HepG2 (cell line): ENCODE results near the gene EXOC7. TPM values are rescaled to one million over a fixed set of nuclear protein-coding genes. Genes with fewer than 3 reads are reported as not detected.

Source experiments
- ELF1 ChIP-seq: sonication (generic); formaldehyde crosslinking; IDR thresholded peaks from 2 replicates; pipeline ENCODE4 v1.4.0; 2020; ENCODE audit warnings: missing genetic modification reagents
- FOSL2 ChIP-seq: sonication (generic); formaldehyde crosslinking; IDR thresholded peaks from 2 replicates; pipeline ENCODE4 v1.4.0; 2020; ENCODE audit warnings: missing genetic modification reagents
- KMT2A ChIP-seq: sonication (generic); formaldehyde crosslinking; IDR thresholded peaks from 2 replicates; pipeline ENCODE4 v1.4.0; 2020; ENCODE audit warnings: missing genetic modification reagents
- MEIS2 ChIP-seq: sonication (generic); formaldehyde crosslinking; IDR thresholded peaks from 2 replicates; pipeline ENCODE4 v1.9.0; 2021; ENCODE audit warnings: mild to moderate bottlenecking, missing genetic modification reagents
- PAXIP1 ChIP-seq: sonication (generic); formaldehyde crosslinking; conservative IDR thresholded peaks from 2 replicates; pipeline ENCODE4 v1.4.0; 2020; ENCODE audit warnings: mild to moderate bottlenecking, missing genetic modification reagents, moderate library complexity
- PLRG1 ChIP-seq: fragments of 450-650 bp; conservative IDR thresholded peaks from 2 replicates; pipeline ENCODE4 v1.6.1; 2016
- RXRA ChIP-seq: sonication (generic); formaldehyde crosslinking; IDR thresholded peaks from 2 replicates; pipeline ENCODE4 v1.5.1; 2020; ENCODE audit warnings: missing genetic modification reagents
- SIX4 ChIP-seq: sonication (generic); formaldehyde crosslinking; IDR thresholded peaks from 2 replicates; pipeline ENCODE4 v1.4.0; 2020; ENCODE audit warnings: missing genetic modification reagents
- TARDBP ChIP-seq: sonication (generic); formaldehyde crosslinking; IDR thresholded peaks from 2 replicates; pipeline ENCODE4 v1.8.0; 2022; ENCODE audit warnings: mild to moderate bottlenecking, missing genetic modification reagents
- ZMYM4 ChIP-seq: sonication (generic); formaldehyde crosslinking; IDR thresholded peaks from 2 replicates; pipeline ENCODE4 v1.8.1; 2023; ENCODE audit warnings: mild to moderate bottlenecking, missing genetic modification reagents
- ZNF414 ChIP-seq: sonication (generic); formaldehyde crosslinking; IDR thresholded peaks from 2 replicates; pipeline ENCODE4 v1.5.0; 2020; ENCODE audit warnings: missing genetic modification reagents
- ZNF451 ChIP-seq: sonication (generic); formaldehyde crosslinking; IDR thresholded peaks from 2 replicates; pipeline ENCODE4 v1.5.0; 2020; ENCODE audit warnings: mild to moderate bottlenecking, missing genetic modification reagents
- ZNF543 ChIP-seq: sonication (generic); formaldehyde crosslinking; IDR thresholded peaks from 2 replicates; pipeline ENCODE4 v1.4.0; 2020; ENCODE audit warnings: mild to moderate bottlenecking, missing genetic modification reagents
- polyA plus RNA-seq, 8 experiments: library from polyadenylated mRNA; depleted of rRNA in 3 of 8; stranded (reverse) in 7 of 8; unstranded in 1 of 8; fragments of >200 nt; fragmentation: Illumina TruSeq in 4 of 8; extraction: Trizol in 4 of 8; gene quantifications; 2 replicates each; pipeline versions ENCODE4 v1.2.1 to v1.2.3, GENCODE V29; 2011 to 2016; ENCODE audit warnings: low read depth in 4 of 8, missing spikeins in 1 of 8, mixed read lengths in 1 of 8; ENCODE audit not compliant: insufficient read depth in 1 of 8
- total RNA-seq, 5 experiments: library from RNA; depleted of rRNA; stranded (reverse); fragments of >200 nt; fragmentation: Illumina TruSeq; extraction: Trizol; gene quantifications; 2 replicates each; pipeline ENCODE4 v1.2.3, GENCODE V29; 2016; ENCODE audit warnings: low read depth in 1 of 5
- TF ChIP-seq, protein P1 (sequence below): sonication (generic); formaldehyde crosslinking; IDR thresholded peaks from 2 replicates; pipeline ENCODE4 v1.5.0; 2020; ENCODE audit warnings: mild to moderate bottlenecking, missing genetic modification reagents, moderate library complexity
- TF ChIP-seq, protein P2 (sequence below): sonication (generic); formaldehyde crosslinking; IDR thresholded peaks from 2 replicates; pipeline ENCODE4 v1.8.0; 2022; ENCODE audit warnings: mild to moderate bottlenecking, missing genetic modification reagents; ENCODE audit not compliant: insufficient replicate concordance
- TF ChIP-seq, protein P3 (sequence below): sonication (generic); formaldehyde crosslinking; IDR thresholded peaks from 2 replicates; pipeline ENCODE4 v1.8.1; 2023; ENCODE audit warnings: mild to moderate bottlenecking, inconsistent platforms, moderate library complexity, missing genetic modification reagents, borderline replicate concordance
- TF ChIP-seq, protein P4 (sequence below): sonication (generic); formaldehyde crosslinking; IDR thresholded peaks from 2 replicates; pipeline ENCODE4 v1.9.0; 2021; ENCODE audit warnings: missing genetic modification reagents, borderline replicate concordance

Gene EXOC7
- total and polyA plus RNA-seq, 2 of the 13 experiments (the other 11 are each of a cell fraction or from before 2014, with no cell fraction given), result 86.9 to 116 TPM

- TF ChIP-seq, protein P1, sequence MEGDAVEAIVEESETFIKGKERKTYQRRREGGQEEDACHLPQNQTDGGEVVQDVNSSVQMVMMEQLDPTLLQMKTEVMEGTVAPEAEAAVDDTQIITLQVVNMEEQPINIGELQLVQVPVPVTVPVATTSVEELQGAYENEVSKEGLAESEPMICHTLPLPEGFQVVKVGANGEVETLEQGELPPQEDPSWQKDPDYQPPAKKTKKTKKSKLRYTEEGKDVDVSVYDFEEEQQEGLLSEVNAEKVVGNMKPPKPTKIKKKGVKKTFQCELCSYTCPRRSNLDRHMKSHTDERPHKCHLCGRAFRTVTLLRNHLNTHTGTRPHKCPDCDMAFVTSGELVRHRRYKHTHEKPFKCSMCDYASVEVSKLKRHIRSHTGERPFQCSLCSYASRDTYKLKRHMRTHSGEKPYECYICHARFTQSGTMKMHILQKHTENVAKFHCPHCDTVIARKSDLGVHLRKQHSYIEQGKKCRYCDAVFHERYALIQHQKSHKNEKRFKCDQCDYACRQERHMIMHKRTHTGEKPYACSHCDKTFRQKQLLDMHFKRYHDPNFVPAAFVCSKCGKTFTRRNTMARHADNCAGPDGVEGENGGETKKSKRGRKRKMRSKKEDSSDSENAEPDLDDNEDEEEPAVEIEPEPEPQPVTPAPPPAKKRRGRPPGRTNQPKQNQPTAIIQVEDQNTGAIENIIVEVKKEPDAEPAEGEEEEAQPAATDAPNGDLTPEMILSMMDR (CRISPR knock-in tag), result peak; percentile 76
- peak; percentile 58; the same call in 1 of the 2 replicates for TF ChIP-seq ELF1 (CRISPR knock-in tag)
- TF ChIP-seq FOSL2 (CRISPR knock-in tag), result peak; percentile 29; the same call in 1 of the 2 replicates
- TF ChIP-seq ZNF451 (CRISPR knock-in tag), result peak; percentile 46; the same call in 1 of the 2 replicates
- TF ChIP-seq RXRA (CRISPR knock-in tag), result peak; percentile 80; the same call in 1 of the 2 replicates
- no peak for TF ChIP-seq PLRG1
- TF ChIP-seq, protein P2, sequence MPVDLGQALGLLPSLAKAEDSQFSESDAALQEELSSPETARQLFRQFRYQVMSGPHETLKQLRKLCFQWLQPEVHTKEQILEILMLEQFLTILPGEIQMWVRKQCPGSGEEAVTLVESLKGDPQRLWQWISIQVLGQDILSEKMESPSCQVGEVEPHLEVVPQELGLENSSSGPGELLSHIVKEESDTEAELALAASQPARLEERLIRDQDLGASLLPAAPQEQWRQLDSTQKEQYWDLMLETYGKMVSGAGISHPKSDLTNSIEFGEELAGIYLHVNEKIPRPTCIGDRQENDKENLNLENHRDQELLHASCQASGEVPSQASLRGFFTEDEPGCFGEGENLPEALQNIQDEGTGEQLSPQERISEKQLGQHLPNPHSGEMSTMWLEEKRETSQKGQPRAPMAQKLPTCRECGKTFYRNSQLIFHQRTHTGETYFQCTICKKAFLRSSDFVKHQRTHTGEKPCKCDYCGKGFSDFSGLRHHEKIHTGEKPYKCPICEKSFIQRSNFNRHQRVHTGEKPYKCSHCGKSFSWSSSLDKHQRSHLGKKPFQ (CRISPR knock-in tag), result peak; percentile 68
- TF ChIP-seq ZNF414, result peak; percentile 69; the same call in 1 of the 2 replicates
- peak; percentile 82 for TF ChIP-seq PAXIP1 (CRISPR knock-in tag)
- TF ChIP-seq ZNF543, result 0 out of 2 replicates have a peak, but pooled peaks have one; percentile 30
- no peak for TF ChIP-seq KMT2A (CRISPR knock-in tag)
- TF ChIP-seq, protein P3, sequence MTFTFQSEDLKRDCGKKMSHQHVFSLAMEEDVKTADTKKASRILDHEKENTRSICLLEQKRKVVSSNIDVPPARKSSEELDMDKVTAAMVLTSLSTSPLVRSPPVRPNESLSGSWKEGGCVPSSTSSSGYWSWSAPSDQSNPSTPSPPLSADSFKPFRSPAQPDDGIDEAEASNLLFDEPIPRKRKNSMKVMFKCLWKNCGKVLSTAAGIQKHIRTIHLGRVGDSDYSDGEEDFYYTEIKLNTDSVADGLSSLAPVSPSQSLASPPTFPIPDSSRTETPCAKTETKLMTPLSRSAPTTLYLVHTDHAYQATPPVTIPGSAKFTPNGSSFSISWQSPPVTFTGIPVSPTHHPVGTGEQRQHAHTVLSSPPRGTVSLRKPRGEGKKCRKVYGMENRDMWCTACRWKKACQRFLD, result peak; percentile 21; the same call in 1 of the 2 replicates
- TF ChIP-seq, protein P4, sequence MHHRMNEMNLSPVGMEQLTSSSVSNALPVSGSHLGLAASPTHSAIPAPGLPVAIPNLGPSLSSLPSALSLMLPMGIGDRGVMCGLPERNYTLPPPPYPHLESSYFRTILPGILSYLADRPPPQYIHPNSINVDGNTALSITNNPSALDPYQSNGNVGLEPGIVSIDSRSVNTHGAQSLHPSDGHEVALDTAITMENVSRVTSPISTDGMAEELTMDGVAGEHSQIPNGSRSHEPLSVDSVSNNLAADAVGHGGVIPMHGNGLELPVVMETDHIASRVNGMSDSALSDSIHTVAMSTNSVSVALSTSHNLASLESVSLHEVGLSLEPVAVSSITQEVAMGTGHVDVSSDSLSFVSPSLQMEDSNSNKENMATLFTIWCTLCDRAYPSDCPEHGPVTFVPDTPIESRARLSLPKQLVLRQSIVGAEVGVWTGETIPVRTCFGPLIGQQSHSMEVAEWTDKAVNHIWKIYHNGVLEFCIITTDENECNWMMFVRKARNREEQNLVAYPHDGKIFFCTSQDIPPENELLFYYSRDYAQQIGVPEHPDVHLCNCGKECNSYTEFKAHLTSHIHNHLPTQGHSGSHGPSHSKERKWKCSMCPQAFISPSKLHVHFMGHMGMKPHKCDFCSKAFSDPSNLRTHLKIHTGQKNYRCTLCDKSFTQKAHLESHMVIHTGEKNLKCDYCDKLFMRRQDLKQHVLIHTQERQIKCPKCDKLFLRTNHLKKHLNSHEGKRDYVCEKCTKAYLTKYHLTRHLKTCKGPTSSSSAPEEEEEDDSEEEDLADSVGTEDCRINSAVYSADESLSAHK (CRISPR knock-in tag), result no peak
- TF ChIP-seq SIX4 (CRISPR knock-in tag), result 0 out of 2 replicates have a peak, but pooled peaks have one; percentile 8
- TF ChIP-seq TARDBP, result peak; percentile 58; the same call in 1 of the 2 replicates
- peak; percentile 62; the same call in 1 of the 2 replicates for TF ChIP-seq MEIS2
- TF ChIP-seq ZMYM4 (CRISPR knock-in tag), result peak; percentile 61
These were observed 29.2 kb upstream of the EXOC7 start (continued) for GRCh38 chr17:76132574-76133338.
